Brain microvascular endothelial cell (primary cell): ENCODE data around the gene SIM1.

ENCODE experiments used
- DNase-seq: peaks from one replicate; pipeline ENCODE4 v3.0.0-alpha.2; 2020
- H3K27ac ChIP-seq: fragments of 250-450 bp; sonication (Bioruptor Pico); 2 replicates; pipeline ENCODE4 v1.5.1; 2020; ENCODE audit warnings: mild to moderate bottlenecking, moderate library complexity
- H3K27me3 ChIP-seq: fragments of 250-450 bp; sonication (Bioruptor Pico); replicated peaks from 2 replicates; pipeline ENCODE4 v1.5.1; 2020; ENCODE audit warnings: mild to moderate bottlenecking
- H3K36me3 ChIP-seq: fragments of 250-450 bp; sonication (Bioruptor Pico); replicated peaks from 2 replicates; pipeline ENCODE4 v1.5.1; 2020; ENCODE audit warnings: mild to moderate bottlenecking
- H3K4me3 ChIP-seq: 2 replicates; pipeline ENCODE4 v1.5.1; 2011; ENCODE audit warnings: low read depth, mild to moderate bottlenecking, control low read depth, low read length, moderate library complexity
- CTCF ChIP-seq: IDR thresholded peaks from 2 replicates; pipeline ENCODE4 v1.5.1; 2011; ENCODE audit warnings: low read depth, mild to moderate bottlenecking, moderate library complexity, low read length, control low read depth, inconsistent platforms; ENCODE audit errors: missing control alignments
- in situ Hi-C: cut with HindIII; loops from 2 replicates; pipeline ENCODE4 v1.10.0; 2017; ENCODE audit warnings: low sequenced_read_pairs, low pct_ligation_motif_present

SIM1 gene

GRCh38 chr6:100459592-100460184 lies 5.0 kb downstream of the SIM1 start:
- TF ChIP-seq CTCF, result no peak
- DNase-seq, result no peak
- H3K27me3 ChIP-seq, result peaks cover 97% of the 10 kb centered on the region
- H3K27ac ChIP-seq, result no peak overlapping the region
- in situ Hi-C loops, result loop anchor here (10.0 to 25.0 kb wide), 2 partner anchors 345 to 847 kb away; partner anchors contain the start of gene PRDM13
- no peak overlapping the region for H3K4me3 ChIP-seq
- no peaks in the 10 kb centered on the region for H3K36me3 ChIP-seq

- Histone ChIP-seq H3K36me3 (no peaks in the 10 kb centered on the region), H3K4me3 (no peak overlapping the region), H3K27ac (no peak overlapping the region), H3K27me3 (peaks cover 97% of the 10 kb centered on the region)
- TF ChIP-seq CTCF, result no peak
- DNase-seq, result no peak
- in situ Hi-C loops, result loop anchor here (10.0 to 25.0 kb wide), 2 partner anchors 344 to 847 kb away; partner anchors contain the start of gene PRDM13
Measured at GRCh38 chr6:100458841-100459591, 5.7 kb downstream of the SIM1 start.

GRCh38 chr6:100457311-100457990 lies 7.3 kb downstream of the SIM1 start:
- Histone ChIP-seq H3K4me3 (no peak overlapping the region), H3K27me3 (peaks cover 96% of the 10 kb centered on the region), H3K36me3 (no peaks in the 10 kb centered on the region), H3K27ac (no peak overlapping the region)
- TF ChIP-seq CTCF, result no peak
- no peak for DNase-seq
- in situ Hi-C loops, result loop anchor here (10.0 to 25.0 kb wide), 2 partner anchors 343 to 845 kb away; partner anchors contain the start of gene PRDM13

- peaks cover 94% of the 10 kb centered on the region for H3K27me3 ChIP-seq
- H3K36me3 ChIP-seq, result no peaks in the 10 kb centered on the region
- no peak overlapping the region for H3K27ac ChIP-seq
- in situ Hi-C loops, result loop anchor here (10.0 to 25.0 kb wide), 2 partner anchors 342 to 845 kb away; partner anchors contain the start of gene PRDM13
- no peak overlapping the region for H3K4me3 ChIP-seq
- TF ChIP-seq CTCF, result no peak
- DNase-seq, result no peak
Measured at GRCh38 chr6:100456908-100457235, 7.8 kb downstream of the SIM1 start.

- Histone ChIP-seq H3K27me3 (peaks cover 95% of the 10 kb centered on the region), H3K4me3 (no peak overlapping the region), H3K27ac (no peak overlapping the region), H3K36me3 (no peaks in the 10 kb centered on the region)
- no peak for TF ChIP-seq CTCF
- in situ Hi-C loops, result loop anchor here (10.0 to 25.0 kb wide), 2 partner anchors 342 to 844 kb away; partner anchors contain the start of gene PRDM13
- no peak for DNase-seq
Measured at GRCh38 chr6:100456141-100456907, 8.4 kb downstream of the SIM1 start.
